HEK293 (cell line): ENCODE measurements around the gene MAGI2.

Source experiments
- CTCF ChIA-PET: fragments of 350-600 bp; formaldehyde crosslinking; extraction: SDS; loops from one replicate; lab custom pipeline; 2021; ENCODE audit warnings: antibody characterized with exemption; lab: Yijun Ruan, JAX
- POLR2A ChIA-PET: fragments of 300-600 bp; formaldehyde crosslinking; extraction: SDS; loops from one replicate; lab custom pipeline; 2020; ENCODE audit warnings: antibody characterized with exemption, inconsistent platforms; lab: Yijun Ruan, JAX
- H3K27ac ChIP-seq: fragments of 200-500 bp; sonication (Bioruptor generic); 2 replicates; pipeline ENCODE4 v1.5.1; 2014; ENCODE audit warnings: low read depth, low read length, control low read depth, inconsistent platforms; ENCODE audit errors: extremely low read depth
- H3K36me3 ChIP-seq, 2 experiments: fragments of 200-500 bp in 1 of 2; sonication (Bioruptor generic) in 1 of 2; 1 replicate in 1 of 2; 2 replicates in 1 of 2; pipeline ENCODE4 v1.5.1; 2014 to 2017; ENCODE audit warnings: inconsistent platforms in 2 of 2, low read length in 2 of 2; ENCODE audit not compliant: control insufficient read depth in 2 of 2, insufficient read depth in 1 of 2
- H3K4me1 ChIP-seq: fragments of 200-500 bp; sonication (Bioruptor generic); 2 replicates; pipeline ENCODE4 v1.5.1; 2014; ENCODE audit warnings: mild to moderate bottlenecking, low read length, inconsistent platforms; ENCODE audit not compliant: control insufficient read depth, insufficient read depth
- H3K4me3 ChIP-seq: 2 replicates; pipeline ENCODE4 v1.5.1; 2011; ENCODE audit warnings: low read depth, mild to moderate bottlenecking, control low read depth, low read length, moderate library complexity
- H3K9me3 ChIP-seq: fragments of 200-500 bp; sonication (Bioruptor generic); 2 replicates; pipeline ENCODE4 v1.5.1; 2014; ENCODE audit warnings: low read depth, low read length, inconsistent platforms; ENCODE audit not compliant: control insufficient read depth, insufficient read depth
- GFI1B ChIP-seq: fragments of 450-650 bp; formaldehyde crosslinking; IDR thresholded peaks from 2 replicates; pipeline ENCODE4 v1.5.1; 2016; ENCODE audit warnings: missing biosample characterization, missing genetic modification characterization
- SALL2 ChIP-seq: fragments of 450-650 bp; formaldehyde crosslinking; IDR thresholded peaks from 2 replicates; pipeline ENCODE4 v1.5.0; 2017; ENCODE audit warnings: missing biosample characterization, mild to moderate bottlenecking, missing genetic modification characterization, borderline replicate concordance
- SCRT1 ChIP-seq: fragments of 450-650 bp; formaldehyde crosslinking; IDR thresholded peaks from 2 replicates; pipeline ENCODE4 v1.5.1; 2016; ENCODE audit warnings: missing biosample characterization, missing genetic modification characterization, borderline replicate concordance
- SCRT2 ChIP-seq: fragments of 450-650 bp; formaldehyde crosslinking; IDR thresholded peaks from 2 replicates; pipeline ENCODE4 v1.5.1; 2016; ENCODE audit warnings: missing biosample characterization, missing genetic modification characterization
- TCF7L2 ChIP-seq: IDR thresholded peaks from 2 replicates; pipeline ENCODE4 v1.6.1; 2011; ENCODE audit warnings: low read depth, mild to moderate bottlenecking, inconsistent platforms, low read length, moderate library complexity, borderline replicate concordance
- ZFP3 ChIP-seq: fragments of 450-650 bp; formaldehyde crosslinking; IDR thresholded peaks from 2 replicates; pipeline ENCODE4 v1.5.1; 2016; ENCODE audit warnings: low read depth, missing biosample characterization, missing genetic modification characterization
- ZNF10 ChIP-seq: fragments of 450-650 bp; formaldehyde crosslinking; IDR thresholded peaks from 2 replicates; pipeline ENCODE4 v1.5.1; 2017; ENCODE audit warnings: missing biosample characterization, missing genetic modification characterization
- ZNF248 ChIP-seq: fragments of 450-650 bp; formaldehyde crosslinking; IDR thresholded peaks from 2 replicates; pipeline ENCODE4 v1.5.1; 2017; ENCODE audit warnings: missing biosample characterization, missing genetic modification characterization
- ZNF354C ChIP-seq: fragments of 450-650 bp; formaldehyde crosslinking; IDR thresholded peaks from 2 replicates; pipeline ENCODE4 v1.5.1; 2016; ENCODE audit warnings: missing biosample characterization, missing genetic modification characterization, low read depth, borderline replicate concordance
- ZNF571 ChIP-seq: fragments of 450-650 bp; formaldehyde crosslinking; IDR thresholded peaks from 2 replicates; pipeline ENCODE4 v1.5.0; 2017; ENCODE audit warnings: missing biosample characterization, missing genetic modification characterization
- ZNF677 ChIP-seq: fragments of 450-650 bp; IDR thresholded peaks from 2 replicates; pipeline ENCODE4 v1.5.0; 2018; ENCODE audit warnings: missing biosample characterization, mild to moderate bottlenecking, missing genetic modification characterization, moderate library complexity
- ZNF768 ChIP-seq: fragments of 450-650 bp; formaldehyde crosslinking; IDR thresholded peaks from 2 replicates; pipeline ENCODE4 v1.5.1; 2018; ENCODE audit warnings: missing biosample characterization, mild to moderate bottlenecking, missing genetic modification characterization
- ZSCAN30 ChIP-seq: fragments of 450-650 bp; IDR thresholded peaks from 2 replicates; pipeline ENCODE4 v1.5.1; 2018; ENCODE audit warnings: missing biosample characterization, mild to moderate bottlenecking, missing genetic modification characterization, moderate library complexity
- TF ChIP-seq, protein P1 (sequence below): sonication (generic); formaldehyde crosslinking; IDR thresholded peaks from 2 replicates; pipeline ENCODE4 v1.8.1; 2022; ENCODE audit warnings: mild to moderate bottlenecking, moderate library complexity, missing genetic modification reagents
- TF ChIP-seq, protein P2 (sequence below): fragments of 450-650 bp; formaldehyde crosslinking; IDR thresholded peaks from 2 replicates; pipeline ENCODE4 v1.5.1; 2016; ENCODE audit warnings: missing biosample characterization, missing genetic modification characterization
- TF ChIP-seq, protein P3 (sequence below): fragments of 450-650 bp; formaldehyde crosslinking; IDR thresholded peaks from 2 replicates; pipeline ENCODE4 v1.5.1; 2017; ENCODE audit warnings: missing biosample characterization, missing genetic modification characterization
- TF ChIP-seq, protein P4 (sequence below): fragments of 450-650 bp; formaldehyde crosslinking; IDR thresholded peaks from 2 replicates; pipeline ENCODE4 v1.5.1; 2016; ENCODE audit warnings: missing biosample characterization, missing genetic modification characterization

Gene MAGI2

DNA sequence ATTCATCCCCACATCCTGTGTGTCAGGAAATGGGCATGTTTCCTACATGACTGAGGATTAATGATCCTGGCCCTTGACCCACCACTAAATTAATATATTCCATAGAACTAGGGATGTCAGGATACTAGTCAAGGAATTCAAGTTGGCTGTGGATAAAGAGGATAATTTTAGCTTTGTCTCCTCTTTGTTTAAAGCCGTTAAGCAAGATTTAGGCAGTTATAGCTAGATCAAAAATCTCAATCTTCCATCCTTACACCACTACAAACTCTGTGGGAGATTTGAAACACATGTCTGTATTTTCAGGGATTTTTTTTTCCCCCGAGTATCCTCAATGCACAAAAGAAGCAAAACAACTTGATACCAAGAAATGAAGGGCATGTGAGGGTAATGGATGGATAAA is 417.1 kb downstream of the MAGI2 start:
- POLR2A ChIA-PET = no interaction called here

DNA sequence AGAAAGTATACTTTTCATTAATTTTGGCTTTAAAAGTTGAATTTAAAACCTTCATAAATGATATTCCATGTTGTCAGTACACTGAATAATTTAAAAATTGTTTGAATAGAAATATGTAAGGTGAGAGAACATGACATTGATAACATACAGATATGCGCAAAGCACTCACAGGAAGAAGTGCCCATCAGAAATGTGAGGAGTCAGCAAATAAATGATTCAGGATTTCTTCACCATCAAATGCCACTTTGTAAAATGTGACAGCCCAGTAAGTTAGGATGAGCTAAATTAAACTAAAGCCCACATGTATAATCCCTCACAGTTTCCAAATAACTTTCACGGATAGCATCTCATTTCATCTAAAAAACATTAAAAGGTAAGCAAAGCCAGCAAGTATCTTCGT is 417.6 kb downstream of the MAGI2 start:
- Histone ChIP-seq H3K9me3 (no peaks in the 10 kb centered on the region), H3K27ac (no peak overlapping the region), H3K36me3 (no peaks in the 10 kb centered on the region), H3K4me3 (no peak overlapping the region)
- no peak for TF ChIP-seq TCF7L2
- TF ChIP-seq, all 188 proteins: peak for 0
- POLR2A ChIA-PET = no interaction called here
- peaks cover under 1% of the 10 kb centered on the region; the same call in 1 of the 2 replicates for H3K4me1 ChIP-seq
- CTCF ChIA-PET = no interaction called here

More for the DNA sequence above, 417.1 kb downstream of the MAGI2 start:
- CTCF ChIA-PET = interaction anchor here (0.6 kb wide), 1 partner anchor 324 kb away, joined by 4 read pairs; no protein-coding TSS in a partner anchor
- TF ChIP-seq GFI1B (tag by site-specific recombination) = no peak
- TF ChIP-seq, protein P1, sequence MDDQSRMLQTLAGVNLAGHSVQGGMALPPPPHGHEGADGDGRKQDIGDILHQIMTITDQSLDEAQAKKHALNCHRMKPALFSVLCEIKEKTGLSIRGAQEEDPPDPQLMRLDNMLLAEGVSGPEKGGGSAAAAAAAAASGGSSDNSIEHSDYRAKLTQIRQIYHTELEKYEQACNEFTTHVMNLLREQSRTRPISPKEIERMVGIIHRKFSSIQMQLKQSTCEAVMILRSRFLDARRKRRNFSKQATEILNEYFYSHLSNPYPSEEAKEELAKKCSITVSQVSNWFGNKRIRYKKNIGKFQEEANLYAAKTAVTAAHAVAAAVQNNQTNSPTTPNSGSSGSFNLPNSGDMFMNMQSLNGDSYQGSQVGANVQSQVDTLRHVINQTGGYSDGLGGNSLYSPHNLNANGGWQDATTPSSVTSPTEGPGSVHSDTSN (CRISPR knock-in tag) = no peak
- no peak for TF ChIP-seq ZFP3 (tag by site-specific recombination)
- TF ChIP-seq, protein P2, sequence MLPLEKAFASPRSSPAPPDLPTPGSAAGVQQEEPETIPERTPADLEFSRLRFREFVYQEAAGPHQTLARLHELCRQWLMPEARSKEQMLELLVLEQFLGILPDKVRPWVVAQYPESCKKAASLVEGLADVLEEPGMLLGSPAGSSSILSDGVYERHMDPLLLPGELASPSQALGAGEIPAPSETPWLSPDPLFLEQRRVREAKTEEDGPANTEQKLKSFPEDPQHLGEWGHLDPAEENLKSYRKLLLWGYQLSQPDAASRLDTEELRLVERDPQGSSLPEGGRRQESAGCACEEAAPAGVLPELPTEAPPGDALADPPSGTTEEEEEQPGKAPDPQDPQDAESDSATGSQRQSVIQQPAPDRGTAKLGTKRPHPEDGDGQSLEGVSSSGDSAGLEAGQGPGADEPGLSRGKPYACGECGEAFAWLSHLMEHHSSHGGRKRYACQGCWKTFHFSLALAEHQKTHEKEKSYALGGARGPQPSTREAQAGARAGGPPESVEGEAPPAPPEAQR (tag by site-specific recombination) = no peak
- TF ChIP-seq ZNF768 (tag by site-specific recombination) = no peak
- no peak for TF ChIP-seq ZSCAN30 (tag by site-specific recombination)
- TF ChIP-seq, protein P3, sequence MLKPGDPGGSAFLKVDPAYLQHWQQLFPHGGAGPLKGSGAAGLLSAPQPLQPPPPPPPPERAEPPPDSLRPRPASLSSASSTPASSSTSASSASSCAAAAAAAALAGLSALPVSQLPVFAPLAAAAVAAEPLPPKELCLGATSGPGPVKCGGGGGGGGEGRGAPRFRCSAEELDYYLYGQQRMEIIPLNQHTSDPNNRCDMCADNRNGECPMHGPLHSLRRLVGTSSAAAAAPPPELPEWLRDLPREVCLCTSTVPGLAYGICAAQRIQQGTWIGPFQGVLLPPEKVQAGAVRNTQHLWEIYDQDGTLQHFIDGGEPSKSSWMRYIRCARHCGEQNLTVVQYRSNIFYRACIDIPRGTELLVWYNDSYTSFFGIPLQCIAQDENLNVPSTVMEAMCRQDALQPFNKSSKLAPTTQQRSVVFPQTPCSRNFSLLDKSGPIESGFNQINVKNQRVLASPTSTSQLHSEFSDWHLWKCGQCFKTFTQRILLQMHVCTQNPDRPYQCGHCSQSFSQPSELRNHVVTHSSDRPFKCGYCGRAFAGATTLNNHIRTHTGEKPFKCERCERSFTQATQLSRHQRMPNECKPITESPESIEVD (tag by site-specific recombination) = no peak
- TF ChIP-seq ZNF677 = no peak
- TF ChIP-seq SALL2 (tag by site-specific recombination) = no peak
- no peak for TF ChIP-seq ZNF354C (tag by site-specific recombination)
- no peak for TF ChIP-seq ZNF571 (tag by site-specific recombination)
- TF ChIP-seq, protein P4, sequence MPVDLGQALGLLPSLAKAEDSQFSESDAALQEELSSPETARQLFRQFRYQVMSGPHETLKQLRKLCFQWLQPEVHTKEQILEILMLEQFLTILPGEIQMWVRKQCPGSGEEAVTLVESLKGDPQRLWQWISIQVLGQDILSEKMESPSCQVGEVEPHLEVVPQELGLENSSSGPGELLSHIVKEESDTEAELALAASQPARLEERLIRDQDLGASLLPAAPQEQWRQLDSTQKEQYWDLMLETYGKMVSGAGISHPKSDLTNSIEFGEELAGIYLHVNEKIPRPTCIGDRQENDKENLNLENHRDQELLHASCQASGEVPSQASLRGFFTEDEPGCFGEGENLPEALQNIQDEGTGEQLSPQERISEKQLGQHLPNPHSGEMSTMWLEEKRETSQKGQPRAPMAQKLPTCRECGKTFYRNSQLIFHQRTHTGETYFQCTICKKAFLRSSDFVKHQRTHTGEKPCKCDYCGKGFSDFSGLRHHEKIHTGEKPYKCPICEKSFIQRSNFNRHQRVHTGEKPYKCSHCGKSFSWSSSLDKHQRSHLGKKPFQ (tag by site-specific recombination) = no peak
- TF ChIP-seq SCRT1 (tag by site-specific recombination) = no peak
- TF ChIP-seq ZNF10 (tag by site-specific recombination) = no peak
- no peak for TF ChIP-seq SCRT2
- no peak for TF ChIP-seq ZNF248 (tag by site-specific recombination)
- Histone ChIP-seq H3K27ac (no peak overlapping the region), H3K36me3 (no peaks in the 10 kb centered on the region), H3K9me3 (no peaks in the 10 kb centered on the region), H3K4me1 (no peaks in the 10 kb centered on the region), H3K4me3 (no peak overlapping the region)
